Measurements from ENCODE around the gene HPS5. TPM values are rescaled to one million over a fixed set of nuclear protein-coding genes. Genes with fewer than 3 reads are reported as not detected.

Gene HPS5
- total and polyA plus RNA-seq, 9 donors: 10.0 to 19.2 (median 11.6) TPM

DNA sequence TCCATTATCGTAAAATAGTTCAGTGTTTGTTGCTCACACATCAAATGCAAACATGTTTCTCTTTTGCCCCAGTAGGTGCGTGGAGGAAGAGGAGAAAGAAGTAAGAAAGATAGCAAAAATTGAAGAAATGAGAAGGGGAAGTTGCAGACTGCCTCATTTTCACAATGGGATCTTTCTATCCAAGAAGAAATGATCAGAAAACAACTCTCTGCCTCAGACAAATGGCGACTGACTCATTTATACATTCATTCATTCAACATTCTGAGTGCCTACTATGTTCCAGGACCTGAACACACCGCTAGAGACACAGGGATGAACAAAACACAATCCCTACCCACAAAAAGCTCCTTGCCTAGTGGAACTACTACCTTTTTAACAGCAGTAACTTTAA is 367 bp downstream of the HPS5 start:
- peaks cover 16% of the 10 kb centered on the region for H3K4me1 ChIP-seq (ENCODE audit: control insufficient read depth, insufficient read depth, low read length)
- H3K27me3 ChIP-seq (ENCODE audit: control insufficient read depth, insufficient read depth, low read length): no peaks in the 10 kb centered on the region
- WGBS (ENCODE audit: insufficient coverage): 0% methylated on average over 1 of the region's 4 CpGs
- H3K27ac ChIP-seq (ENCODE audit: low read length): peak overlapping the region; percentile 98
- H3K4me3 ChIP-seq (ENCODE audit: low read length): peak overlapping the region; percentile 87
- peaks cover 3% of the 10 kb centered on the region for H3K36me3 ChIP-seq (ENCODE audit: control insufficient read depth, insufficient read depth, low read length)
- DNase-seq: no peak
- H3K9me3 ChIP-seq (replicated peaks; ENCODE audit: control insufficient read depth, low read depth, low read length): no peaks in the 10 kb centered on the region

GRCh38 chr11:18320617-18321016 is 1.3 kb downstream of the HPS5 start:
- peaks cover 3% of the 10 kb centered on the region for H3K36me3 ChIP-seq (ENCODE audit: control insufficient read depth, insufficient read depth, low read length)
- H3K4me1 ChIP-seq (ENCODE audit: control insufficient read depth, insufficient read depth, low read length): peaks cover 16% of the 10 kb centered on the region
- H3K27ac ChIP-seq (ENCODE audit: low read length): no peak overlapping the region
- no peaks in the 10 kb centered on the region for H3K27me3 ChIP-seq (ENCODE audit: control insufficient read depth, insufficient read depth, low read length)
- no peak overlapping the region for H3K4me3 ChIP-seq (ENCODE audit: low read length)
- no peaks in the 10 kb centered on the region for H3K9me3 ChIP-seq (replicated peaks; ENCODE audit: control insufficient read depth, low read depth, low read length)
- no peak for DNase-seq

DNA sequence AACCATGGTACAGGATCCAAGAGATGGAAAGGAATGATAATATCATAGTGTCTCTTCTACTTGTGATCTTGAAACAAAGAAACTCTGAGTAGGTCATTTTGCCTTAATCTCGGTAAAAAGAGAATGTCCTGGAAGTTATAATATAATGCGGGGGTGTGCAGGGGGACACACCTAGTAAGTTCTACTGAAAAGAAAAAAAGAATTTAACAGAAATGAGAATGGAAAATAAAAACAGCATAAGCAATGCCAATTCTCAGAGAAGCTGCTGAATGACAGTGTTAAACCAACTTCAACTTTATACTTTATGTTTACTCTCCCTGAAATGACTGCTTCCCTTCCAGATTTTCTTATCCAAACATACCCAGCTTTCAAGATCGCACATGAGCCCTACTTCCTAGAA is 2.0 kb downstream of the HPS5 start:
- Histone ChIP-seq H3K4me3 (ENCODE audit: low read length) (no peak overlapping the region), H3K27me3 (ENCODE audit: control insufficient read depth, insufficient read depth, low read length) (no peaks in the 10 kb centered on the region), H3K4me1 (ENCODE audit: control insufficient read depth, insufficient read depth, low read length) (peaks cover 16% of the 10 kb centered on the region), H3K36me3 (ENCODE audit: control insufficient read depth, insufficient read depth, low read length) (peaks cover 3% of the 10 kb centered on the region), H3K9me3 (replicated peaks; ENCODE audit: control insufficient read depth, low read depth, low read length) (no peaks in the 10 kb centered on the region), H3K27ac (ENCODE audit: low read length) (no peak overlapping the region)
- no peak for DNase-seq
- 100% methylated on average over 2 of the region's 3 CpGs for WGBS (ENCODE audit: insufficient coverage)

DNA sequence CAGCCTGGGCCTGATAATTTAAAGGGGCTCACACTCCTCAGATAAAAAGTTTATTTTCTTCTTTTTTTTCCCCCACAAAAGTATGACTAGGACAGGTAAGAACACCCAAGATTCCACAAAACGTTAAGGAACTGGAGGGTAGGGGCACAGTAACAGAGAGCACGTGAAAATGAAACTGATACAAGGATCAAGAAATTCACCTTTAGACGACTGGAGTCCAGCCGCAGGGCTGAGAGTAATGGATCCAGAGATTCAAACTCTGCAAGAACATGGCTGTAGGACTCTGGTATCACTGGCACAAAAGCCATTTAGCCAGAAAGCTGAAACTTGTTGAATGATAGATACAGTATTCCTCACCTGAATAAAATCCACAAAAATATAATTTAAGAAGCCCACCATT is 4.4 kb downstream of the HPS5 start:
- Histone ChIP-seq H3K4me1 (ENCODE audit: control insufficient read depth, insufficient read depth, low read length) (peaks cover 3% of the 10 kb centered on the region), H3K9me3 (replicated peaks; ENCODE audit: control insufficient read depth, low read depth, low read length) (no peaks in the 10 kb centered on the region), H3K4me3 (ENCODE audit: low read length) (no peak overlapping the region), H3K27me3 (ENCODE audit: control insufficient read depth, insufficient read depth, low read length) (no peaks in the 10 kb centered on the region), H3K36me3 (ENCODE audit: control insufficient read depth, insufficient read depth, low read length) (no peaks in the 10 kb centered on the region), H3K27ac (ENCODE audit: low read length) (no peak overlapping the region)
- WGBS (ENCODE audit: insufficient coverage): 86% methylated on average over 4 of the region's 4 CpGs
- no peak for DNase-seq

DNA sequence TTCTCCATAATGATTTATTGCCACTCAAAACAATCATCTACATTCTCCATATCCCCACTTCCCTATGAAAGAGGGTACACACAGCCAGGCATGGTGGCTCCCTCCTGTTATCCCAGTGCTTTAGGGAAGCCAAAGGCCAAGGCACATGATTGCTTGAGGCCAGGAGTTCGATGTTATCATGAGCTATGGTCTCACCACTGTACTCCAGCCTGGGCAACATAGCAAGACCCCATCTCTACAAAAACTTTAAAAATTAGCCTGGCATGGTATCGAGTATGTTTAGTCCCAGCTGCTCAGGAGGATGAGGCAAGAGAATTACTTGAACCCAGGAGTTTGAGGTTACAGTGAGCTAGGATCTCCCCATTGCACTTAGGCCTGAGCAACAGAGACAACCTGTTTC is 6.0 kb downstream of the HPS5 start:
- H3K36me3 ChIP-seq (ENCODE audit: control insufficient read depth, insufficient read depth, low read length): peaks cover 3% of the 10 kb centered on the region
- no peaks in the 10 kb centered on the region for H3K27me3 ChIP-seq (ENCODE audit: control insufficient read depth, insufficient read depth, low read length)
- DNase-seq: no peak
- H3K4me1 ChIP-seq (ENCODE audit: control insufficient read depth, insufficient read depth, low read length): no peaks in the 10 kb centered on the region
- no peaks in the 10 kb centered on the region for H3K9me3 ChIP-seq (replicated peaks; ENCODE audit: control insufficient read depth, low read depth, low read length)
- WGBS (ENCODE audit: insufficient coverage): 83% methylated on average over 1 of the region's 2 CpGs
- no peak overlapping the region for H3K27ac ChIP-seq (ENCODE audit: low read length)
- no peak overlapping the region for H3K4me3 ChIP-seq (ENCODE audit: low read length)

DNA sequence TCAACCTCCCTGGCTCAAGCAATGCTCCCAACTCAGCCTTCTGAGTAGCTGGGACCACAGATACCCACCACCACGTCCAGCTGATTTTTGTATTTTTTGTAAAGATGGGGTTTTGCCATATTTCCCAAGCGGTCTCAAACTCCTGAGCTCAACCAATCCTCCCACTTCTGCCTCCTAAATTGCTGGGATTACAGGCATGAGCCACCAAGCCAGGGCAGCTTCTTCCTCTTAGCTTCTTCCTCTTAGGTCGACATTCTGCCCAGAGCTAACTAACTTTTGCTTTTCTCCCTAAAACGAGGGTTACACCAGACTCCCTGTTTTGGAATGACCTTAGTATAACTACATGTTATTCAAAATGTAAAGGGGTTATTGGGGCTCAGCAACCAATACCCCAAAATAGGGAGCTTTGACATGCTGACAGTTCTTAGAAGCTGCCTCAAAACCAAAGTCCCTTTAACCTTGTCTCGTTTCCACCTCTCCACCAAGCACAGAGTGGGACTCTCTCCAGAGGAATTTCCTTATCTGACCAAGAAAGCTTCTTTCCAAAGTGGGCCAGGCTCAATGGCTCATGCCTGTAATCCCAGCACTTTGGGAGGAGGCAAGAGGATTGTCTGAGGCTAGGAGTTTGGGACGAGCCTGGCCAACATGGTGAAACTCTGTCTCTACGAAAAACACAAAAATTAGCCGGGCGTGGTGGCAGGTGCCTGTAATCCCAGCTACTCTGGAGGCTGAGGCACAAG is 7.0 kb downstream of the HPS5 start:
- H3K9me3 ChIP-seq (replicated peaks; ENCODE audit: control insufficient read depth, low read depth, low read length): no peaks in the 10 kb centered on the region
- H3K4me1 ChIP-seq (ENCODE audit: control insufficient read depth, insufficient read depth, low read length): no peaks in the 10 kb centered on the region
- peaks cover 9% of the 10 kb centered on the region for H3K36me3 ChIP-seq (ENCODE audit: control insufficient read depth, insufficient read depth, low read length)
- H3K4me3 ChIP-seq (ENCODE audit: low read length): no peak overlapping the region
- no peak overlapping the region for H3K27ac ChIP-seq (ENCODE audit: low read length)
- no peaks in the 10 kb centered on the region for H3K27me3 ChIP-seq (ENCODE audit: control insufficient read depth, insufficient read depth, low read length)
- 96% methylated on average over 4 of the region's 9 CpGs for WGBS (ENCODE audit: insufficient coverage)
- DNase-seq: no peak

- H3K9me3 ChIP-seq (replicated peaks; ENCODE audit: control insufficient read depth, low read depth, low read length): no peaks in the 10 kb centered on the region
- H3K4me1 ChIP-seq (ENCODE audit: control insufficient read depth, insufficient read depth, low read length): no peaks in the 10 kb centered on the region
- H3K4me3 ChIP-seq (ENCODE audit: low read length): no peak overlapping the region
- 83% methylated on average over 5 of the region's 10 CpGs for WGBS (ENCODE audit: insufficient coverage)
- H3K36me3 ChIP-seq (ENCODE audit: control insufficient read depth, insufficient read depth, low read length): peaks cover 14% of the 10 kb centered on the region
- no peak overlapping the region for H3K27ac ChIP-seq (ENCODE audit: low read length)
- H3K27me3 ChIP-seq (ENCODE audit: control insufficient read depth, insufficient read depth, low read length): no peaks in the 10 kb centered on the region
- DNase-seq: no peak
These were observed 7.8 kb downstream of the HPS5 start for GRCh38 chr11:18313965-18314763.

DNA sequence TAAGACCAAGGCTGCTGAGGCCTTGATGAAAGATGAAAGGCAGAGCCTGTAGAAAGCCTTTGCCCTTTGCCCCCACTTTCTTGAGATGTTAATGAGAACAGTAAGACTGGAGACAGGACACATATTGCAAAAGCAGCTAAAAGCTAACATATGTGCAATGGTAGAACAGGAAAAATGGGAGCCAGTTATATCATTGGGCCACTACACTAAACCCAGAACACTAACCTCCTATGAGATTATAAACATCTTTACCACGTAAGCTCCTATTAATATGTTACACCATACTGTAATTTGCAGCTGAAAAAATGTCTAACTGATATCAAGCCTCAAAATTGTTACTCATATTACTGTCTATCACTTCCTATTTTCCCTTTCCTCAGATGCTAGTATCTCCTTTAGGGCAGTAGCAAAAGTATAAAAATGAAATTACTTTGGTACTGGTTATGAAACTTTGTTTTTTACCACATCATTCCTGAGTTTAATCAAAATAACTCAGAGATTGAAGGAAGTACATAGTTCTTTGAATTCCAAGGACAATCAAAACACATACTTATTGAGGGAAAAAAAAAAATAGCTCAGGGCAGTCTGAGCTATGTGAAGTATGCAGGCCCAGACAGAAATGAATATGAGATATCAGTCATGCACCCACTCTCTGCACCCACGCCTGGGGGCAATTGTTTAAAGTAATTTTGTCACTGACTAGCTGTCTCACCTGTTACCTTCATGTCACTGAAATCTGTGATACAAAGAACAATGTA is 9.1 kb downstream of the HPS5 start:
- Histone ChIP-seq H3K27me3 (ENCODE audit: control insufficient read depth, insufficient read depth, low read length) (no peaks in the 10 kb centered on the region), H3K4me3 (ENCODE audit: low read length) (no peak overlapping the region), H3K4me1 (ENCODE audit: control insufficient read depth, insufficient read depth, low read length) (no peaks in the 10 kb centered on the region), H3K27ac (ENCODE audit: low read length) (no peak overlapping the region), H3K36me3 (ENCODE audit: control insufficient read depth, insufficient read depth, low read length) (peaks cover 25% of the 10 kb centered on the region), H3K9me3 (replicated peaks; ENCODE audit: control insufficient read depth, low read depth, low read length) (no peaks in the 10 kb centered on the region)
- no peak for DNase-seq
- no CpG with 5 or more reads among the region's 2 CpGs for WGBS (ENCODE audit: insufficient coverage)

GRCh38 chr11:18312012-18312411 is 9.9 kb downstream of the HPS5 start:
- DNase-seq: no peak
- WGBS (ENCODE audit: insufficient coverage): no CpG with 5 or more reads among the region's 3 CpGs
- Histone ChIP-seq H3K4me1 (ENCODE audit: control insufficient read depth, insufficient read depth, low read length) (no peaks in the 10 kb centered on the region), H3K27ac (ENCODE audit: low read length) (no peak overlapping the region), H3K27me3 (ENCODE audit: control insufficient read depth, insufficient read depth, low read length) (no peaks in the 10 kb centered on the region), H3K9me3 (replicated peaks; ENCODE audit: control insufficient read depth, low read depth, low read length) (no peaks in the 10 kb centered on the region), H3K36me3 (ENCODE audit: control insufficient read depth, insufficient read depth, low read length) (peaks cover 25% of the 10 kb centered on the region), H3K4me3 (ENCODE audit: low read length) (no peak overlapping the region)

DNA sequence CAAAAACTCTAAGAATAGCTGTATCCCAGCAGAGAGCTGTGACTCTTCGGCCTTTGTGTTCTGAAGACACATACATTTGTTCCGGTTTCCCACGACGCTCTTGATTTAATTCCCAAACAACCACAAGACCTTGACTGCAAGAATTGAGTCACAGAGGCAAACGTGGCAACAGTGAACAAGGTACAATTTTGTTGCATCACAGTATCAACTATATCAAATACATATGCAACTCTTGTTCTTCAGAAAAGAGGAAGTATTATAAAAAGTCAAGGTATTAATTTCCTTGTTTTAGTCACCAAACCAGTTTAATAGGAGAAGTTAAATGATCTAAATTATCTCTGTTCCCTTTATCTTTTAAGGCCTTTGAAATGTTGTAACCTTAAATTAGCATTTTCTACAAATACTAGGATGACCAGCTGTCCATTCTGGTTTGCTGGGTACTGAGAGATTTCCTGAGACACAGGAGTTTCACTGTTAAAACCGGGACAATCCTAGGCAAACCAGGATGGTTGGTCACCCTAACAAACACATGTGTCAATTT is 11.1 kb downstream of the HPS5 start:
- DNase-seq: no peak

More for the DNA sequence above, 11.1 kb downstream of the HPS5 start:
- no peak overlapping the region for H3K27ac ChIP-seq (ENCODE audit: low read length)
- 97% methylated on average over 5 of the region's 6 CpGs for WGBS (ENCODE audit: insufficient coverage)
- no peaks in the 10 kb centered on the region for H3K4me1 ChIP-seq (ENCODE audit: control insufficient read depth, insufficient read depth, low read length)
- no peak overlapping the region for H3K4me3 ChIP-seq (ENCODE audit: low read length)
- H3K36me3 ChIP-seq (ENCODE audit: control insufficient read depth, insufficient read depth, low read length): peaks cover 31% of the 10 kb centered on the region
- no peaks in the 10 kb centered on the region for H3K9me3 ChIP-seq (replicated peaks; ENCODE audit: control insufficient read depth, low read depth, low read length)
- no peaks in the 10 kb centered on the region for H3K27me3 ChIP-seq (ENCODE audit: control insufficient read depth, insufficient read depth, low read length)

All from muscle of leg (tissue), 11 donors.